ENCODE results near the gene GKN2.

GKN2 gene

GRCh38 chr2:68952887-68953521 is at the start of gene GKN2:
Gene GKN2, minus strand, starts transcription at chr2:68952893. Its CDS starts 32 bp downstream, at chr2:68952861.
- DNase-seq = no peak

- DNase-seq = no peak
Measured at GRCh38 chr2:69001879-69002278, 49.2 kb upstream of the GKN2 start.

GRCh38 chr2:68997401-68997800 is 44.7 kb upstream of the GKN2 start:
- no peak for DNase-seq

- DNase-seq = no peak
Measured at GRCh38 chr2:68995916-68996315, 43.2 kb upstream of the GKN2 start.

- no peak for DNase-seq
Measured at GRCh38 chr2:68994864-68995263, 42.2 kb upstream of the GKN2 start.

GRCh38 chr2:68993660-68994059 is 41.0 kb upstream of the GKN2 start:
- DNase-seq = no peak

GRCh38 chr2:68992933-68993332 is 40.2 kb upstream of the GKN2 start:
- DNase-seq = no peak

- DNase-seq = no peak
Measured at GRCh38 chr2:68992341-68992740, 39.6 kb upstream of the GKN2 start.

- no peak for DNase-seq
Measured at GRCh38 chr2:68989035-68989434, 36.3 kb upstream of the GKN2 start.

- DNase-seq = no peak
Measured at GRCh38 chr2:68987021-68987503, 34.4 kb upstream of the GKN2 start.

GRCh38 chr2:68980956-68981355 is 28.3 kb upstream of the GKN2 start:
- no peak for DNase-seq

- no peak for DNase-seq
Measured at GRCh38 chr2:68978098-68978497, 25.4 kb upstream of the GKN2 start.

GRCh38 chr2:68977453-68977852 is 24.8 kb upstream of the GKN2 start:
- DNase-seq = no peak

- no peak for DNase-seq
Measured at GRCh38 chr2:68975844-68976243, 23.2 kb upstream of the GKN2 start.

GRCh38 chr2:68974946-68975665 is 22.4 kb upstream of the GKN2 start:
- no peak for DNase-seq

GRCh38 chr2:68974251-68974650 is 21.6 kb upstream of the GKN2 start, which contains the start of gene GKN1:
Gene GKN1, plus strand, starts transcription at chr2:68974636. Its CDS starts 42 bp downstream, at chr2:68974678.
- no peak for DNase-seq

- no peak for DNase-seq
Measured at GRCh38 chr2:68971591-68972231, 19.0 kb upstream of the GKN2 start.

- DNase-seq = no peak
Measured at GRCh38 chr2:68970566-68971265, 18.0 kb upstream of the GKN2 start.

GRCh38 chr2:68969736-68970490 is 17.2 kb upstream of the GKN2 start:
- DNase-seq = no peak

- no peak for DNase-seq
Measured at GRCh38 chr2:68968221-68968620, 15.5 kb upstream of the GKN2 start.

- no peak for DNase-seq
Measured at GRCh38 chr2:68964282-68964681, 11.6 kb upstream of the GKN2 start.

GRCh38 chr2:68961380-68961779 is 8.7 kb upstream of the GKN2 start:
- DNase-seq = no peak

GRCh38 chr2:68959001-68959400 is 6.3 kb upstream of the GKN2 start:
- DNase-seq = no peak

Measured in stimulated activated naive CD4-positive, alpha-beta T cell treated with Interleukin-2 at 50 U/mL for 16 hours (primary cell).